Heart right ventricle (tissue), 16 donors: ENCODE data around the gene MTOR. TPM values are rescaled to one million over a fixed set of nuclear protein-coding genes. Genes with fewer than 3 reads are reported as not detected.

Experiments
- ATAC-seq, 8 donors: fragments of 200-7000 bp; cut with Tn5 transposase; one replicate each; pipeline ENCODE4 v1.9.1; 2020; ENCODE audit warnings: mild to moderate bottlenecking in 8 of 8, moderate library complexity in 8 of 8, moderate number of reproducible peaks in 1 of 8
- DNase-seq, 2 donors: peaks; one replicate each; pipeline ENCODE4 v3.0.0-alpha.2; 2020
- H3K27ac ChIP-seq, 10 donors: fragments of 200-600 bp; sonication (generic) in 2 of 10; one replicate each; pipeline versions ENCODE4 v1.5.0 to v1.8.0; 2020 to 2022; ENCODE audit warnings: mild to moderate bottlenecking in 3 of 10
- H3K27me3 ChIP-seq, 7 donors: fragments of 200-600 bp; one replicate each; pipeline ENCODE4 v1.8.0; 2021 to 2022; ENCODE audit warnings: mild to moderate bottlenecking in 2 of 7
- H3K36me3 ChIP-seq, 9 donors: fragments of 200-600 bp; sonication (generic) in 1 of 9; one replicate each; pipeline versions ENCODE4 v1.5.0 to v1.8.0; 2020 to 2022; ENCODE audit warnings: mild to moderate bottlenecking in 2 of 9
- H3K4me1 ChIP-seq, 9 donors: fragments of 200-600 bp; sonication (generic) in 1 of 9; one replicate each; pipeline versions ENCODE4 v1.5.0 to v1.8.0; 2020 to 2022; ENCODE audit warnings: mild to moderate bottlenecking in 4 of 9
- H3K4me3 ChIP-seq, 10 donors: fragments of 200-600 bp; sonication (generic) in 2 of 10; one replicate each; pipeline versions ENCODE4 v1.5.0 to v1.8.0; 2020 to 2022; ENCODE audit warnings: mild to moderate bottlenecking in 7 of 10, moderate library complexity in 2 of 10
- H3K9me3 ChIP-seq, 11 donors: fragments of 200-600 bp in 10 of 11; sonication (generic) in 2 of 11; one replicate each; pipeline versions ENCODE4 v1.5.0 to v1.8.0; 2013 to 2022; ENCODE audit warnings: mild to moderate bottlenecking in 2 of 11, control low read depth in 1 of 11, moderate library complexity in 1 of 11
- WGBS, 2 donors: extraction: QIAGEN DNeasy Blood & Tissue Kit; methylation state at CpG; one replicate each; pipeline ENCODE4 v1.1.7; 2013; ENCODE audit warnings: inconsistent platforms in 1 of 2; 5-methylcytosine and 5-hydroxymethylcytosine counted together
- intact Hi-C, 10 donors: fragments of 100-400 bp; cut with DNase I; formaldehyde crosslinking; loops; one replicate each; pipeline versions ENCODE4 v1.11.1 to v1.14.2; 2022
- polyA plus RNA-seq, 2 donors: library from polyadenylated mRNA; stranded (reverse); fragments of 200-250 nt; gene quantifications; one replicate each; pipeline ENCODE4 v1.2.3, GENCODE V29; 2013
- total RNA-seq, 10 donors: library from RNA; stranded (reverse); fragmentation: NEBNext Ultra II Directional in 3 of 10; extraction: Animal tissue kit (Norgen Biotek cat#: 25700) in 3 of 10; gene quantifications; one replicate each; pipeline versions ENCODE4 v1.2.1 to v1.2.4, GENCODE V29; 2021 to 2023
- TF ChIP-seq, protein P1 (sequence below), 9 donors: fragments of 200-600 bp; sonication (generic) in 2 of 9; IDR thresholded peaks; one replicate each; pipeline versions ENCODE4 v1.5.0 to v1.8.0; 2021 to 2022; ENCODE audit warnings: antibody characterized with exemption in 9 of 9, mild to moderate bottlenecking in 5 of 9, moderate library complexity in 1 of 9
- donor health status: Arrhythmogenic right ventricular cardiomyopathy.
- donor health status: ischemic (EF 13 %, LVEDD 7.1; RV severe dilation, severe dysfunction).
- donor health status: healthy with polysubstance abuse.
- donor health status: DM: no; HTN: yes; CAD: no.
- donor health status: DM: no; HTN: no; CAD: no.
- donor health status: ischemic (EF 25% LVEDD 6.9; RV normal size, moderate dysfunction).
- donor health status: ischemic (EF 25% LVEDD 5.7; RV mildly dilated, moderate dysfunction).
- donor health status: healthy.
- donor health status: DM: yes; HTN: yes; CAD: no.
- donor health status: Ischemic cardiomyopathy.
- donor health status: ischemic (EF 35%, LVEDD 5.7; RV mildly dilated, moderate dysfunction).
- donor health status: nonischemic (EF 11% LVEDD 7.7; RV severe dilation, severe dysfunction).
- donor health status: DM: yes; HTN: yes; CAD: no.
- donor health status: PGD.
- donor health status: ischemic (EF 29% LVEDD 5.4; RV normal size, mild dysfunction).
- donor health status: nonischemic (EF 23%, LVEDD 6.1; RV moderate dilation, normal function).

The MTOR gene
- total and polyA plus RNA-seq, 12 donors: 18.7 to 42.7 (median 36.3) TPM

DNA sequence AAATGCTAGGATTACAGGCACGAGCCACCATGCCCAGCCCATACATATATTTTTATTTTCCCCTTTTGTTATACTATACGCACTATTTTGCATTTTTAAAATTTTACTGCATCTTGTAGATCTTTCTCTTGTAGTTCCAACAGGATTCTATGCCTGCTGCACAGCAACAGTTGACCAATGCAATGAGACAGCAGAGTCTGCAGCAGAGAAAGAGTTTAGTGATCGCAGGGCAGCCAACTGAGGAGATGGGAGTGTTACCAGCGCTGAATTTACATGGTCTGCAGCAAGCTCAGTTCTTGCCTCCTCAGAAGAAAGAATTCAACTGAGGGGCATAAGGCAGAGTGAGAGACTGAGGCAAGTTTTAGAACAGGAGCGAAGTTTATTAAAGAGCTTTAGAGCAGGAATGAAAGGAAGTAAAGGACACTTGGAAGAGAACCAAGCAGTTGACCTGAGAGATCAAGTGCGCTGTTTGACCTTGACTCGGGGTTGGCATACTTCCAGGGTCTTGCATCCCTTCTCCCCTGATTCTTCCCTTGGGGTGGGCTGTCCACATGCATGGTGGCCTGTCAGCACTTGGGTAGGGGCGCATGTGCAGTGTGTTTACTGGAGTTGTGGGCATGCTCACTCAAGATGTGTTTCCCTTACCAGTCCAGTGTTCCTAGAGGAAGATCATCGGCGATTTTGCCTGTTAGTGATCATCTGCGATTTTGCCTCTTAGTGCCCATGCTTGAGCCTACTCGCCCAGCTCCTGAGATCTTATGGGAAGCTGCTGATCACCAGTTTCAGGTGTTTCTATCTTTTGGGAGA, 4.1 kb upstream of the MTOR start:
- intact Hi-C loops: no loop called here
- 80 to 81% methylated on average over 12 of the region's 12 CpGs for WGBS, 2 donors
- H3K36me3 ChIP-seq: no peaks in the 10 kb centered on the region

DNA sequence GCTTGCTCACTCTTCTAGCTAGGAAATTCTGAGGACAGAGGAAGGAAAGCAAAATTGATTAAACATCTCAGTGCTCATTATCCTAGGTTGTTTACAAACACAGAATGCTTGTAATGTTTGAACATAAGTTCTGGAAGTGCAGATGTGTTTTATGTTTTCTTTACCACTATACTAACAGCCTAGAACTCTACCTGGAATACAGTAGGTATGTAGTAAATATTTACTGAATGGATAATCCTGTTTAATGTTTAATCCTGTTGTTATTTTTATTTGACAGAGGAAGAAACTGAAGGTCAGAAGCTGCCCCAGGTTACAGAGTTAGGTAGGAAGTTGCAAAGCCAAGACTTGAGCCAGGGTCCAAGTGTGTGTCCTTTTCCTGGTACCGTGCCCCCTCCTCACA, 6.1 kb downstream of the MTOR start:
- intact Hi-C loops: no loop called here
- TF ChIP-seq, protein P1, sequence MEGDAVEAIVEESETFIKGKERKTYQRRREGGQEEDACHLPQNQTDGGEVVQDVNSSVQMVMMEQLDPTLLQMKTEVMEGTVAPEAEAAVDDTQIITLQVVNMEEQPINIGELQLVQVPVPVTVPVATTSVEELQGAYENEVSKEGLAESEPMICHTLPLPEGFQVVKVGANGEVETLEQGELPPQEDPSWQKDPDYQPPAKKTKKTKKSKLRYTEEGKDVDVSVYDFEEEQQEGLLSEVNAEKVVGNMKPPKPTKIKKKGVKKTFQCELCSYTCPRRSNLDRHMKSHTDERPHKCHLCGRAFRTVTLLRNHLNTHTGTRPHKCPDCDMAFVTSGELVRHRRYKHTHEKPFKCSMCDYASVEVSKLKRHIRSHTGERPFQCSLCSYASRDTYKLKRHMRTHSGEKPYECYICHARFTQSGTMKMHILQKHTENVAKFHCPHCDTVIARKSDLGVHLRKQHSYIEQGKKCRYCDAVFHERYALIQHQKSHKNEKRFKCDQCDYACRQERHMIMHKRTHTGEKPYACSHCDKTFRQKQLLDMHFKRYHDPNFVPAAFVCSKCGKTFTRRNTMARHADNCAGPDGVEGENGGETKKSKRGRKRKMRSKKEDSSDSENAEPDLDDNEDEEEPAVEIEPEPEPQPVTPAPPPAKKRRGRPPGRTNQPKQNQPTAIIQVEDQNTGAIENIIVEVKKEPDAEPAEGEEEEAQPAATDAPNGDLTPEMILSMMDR (IDR thresholded peaks at IDR 0.05): no peak
- Histone ChIP-seq H3K27ac (no peak overlapping the region), H3K4me3 (no peak overlapping the region), H3K36me3 (peaks cover 4 to 85% (median 75%) of the 10 kb centered on the region in 9 donors), H3K9me3 (no peaks in the 10 kb centered on the region), H3K4me1 (peaks cover 0 to 14% (median 7%) of the 10 kb centered on the region in 9 donors), H3K27me3 (no peaks in the 10 kb centered on the region)
- ATAC-seq (no peak), DNase-seq (no peak)
- 90 to 91% methylated on average over 1 of the region's 1 CpG for WGBS, 2 donors

More for the DNA sequence above, 4.1 kb upstream of the MTOR start:
- Histone ChIP-seq H3K9me3 (no peaks in the 10 kb centered on the region), H3K4me3 (no peak overlapping the region), H3K4me1 (peaks cover 0 to 10% (median 4%) of the 10 kb centered on the region in 9 donors), H3K27me3 (no peaks in the 10 kb centered on the region), H3K27ac (no peak overlapping the region)
- TF ChIP-seq, protein P1 (IDR thresholded peaks at IDR 0.05): no peak
- DNase-seq (no peak), ATAC-seq (no peak)

DNA sequence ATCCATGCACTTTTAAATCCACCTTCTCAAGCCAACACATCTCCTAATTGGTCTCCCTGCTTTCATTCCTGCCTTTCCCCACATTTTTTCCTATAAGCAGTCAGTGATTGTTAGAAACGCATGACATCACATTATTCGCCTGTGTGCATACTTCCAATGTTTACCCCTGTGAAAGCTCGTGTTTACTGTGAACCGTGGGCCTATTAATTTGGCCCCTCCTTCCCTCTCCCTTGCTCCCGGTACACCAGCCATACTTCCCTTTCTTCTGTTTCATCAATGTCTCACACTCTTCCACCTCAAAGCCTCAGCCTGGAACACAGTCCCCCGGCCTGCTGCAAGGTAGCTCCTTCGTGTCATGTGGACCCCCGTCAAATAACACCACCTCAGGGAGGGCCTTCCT, 9.1 kb downstream of the MTOR start:
- DNase-seq (no peak), ATAC-seq (no peak)
- WGBS, 2 donors: 89 to 92% methylated on average over 8 of the region's 8 CpGs
- Histone ChIP-seq H3K27me3 (no peaks in the 10 kb centered on the region), H3K27ac (no peak overlapping the region), H3K9me3 (no peaks in the 10 kb centered on the region), H3K4me3 (no peak overlapping the region), H3K36me3 (peaks cover 2 to 91% (median 70%) of the 10 kb centered on the region in 9 donors), H3K4me1 (no peaks in the 10 kb centered on the region)
- TF ChIP-seq, protein P1 (IDR thresholded peaks at IDR 0.05): no peak
- intact Hi-C loops: no loop called here

DNA sequence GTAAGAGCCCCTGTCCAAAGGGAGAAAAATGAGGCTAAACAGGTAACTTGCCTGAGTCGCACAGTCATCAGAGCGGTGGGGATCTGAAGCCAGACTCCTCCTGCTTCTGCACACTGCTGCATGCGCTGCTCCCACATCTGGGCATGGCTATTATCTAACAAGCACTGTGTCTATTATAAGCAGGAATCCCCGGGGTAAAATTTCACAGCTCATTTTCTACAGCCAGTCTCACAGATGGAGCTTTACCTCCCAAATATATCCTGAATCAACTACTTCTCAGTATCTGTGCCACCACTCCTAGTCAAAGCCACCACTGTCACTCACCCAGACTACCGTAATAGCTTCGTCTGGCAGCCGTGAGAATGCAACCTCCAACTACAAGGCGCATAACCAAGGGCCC, 9.8 kb downstream of the MTOR start:
- H3K27me3 ChIP-seq: no peaks in the 10 kb centered on the region
- intact Hi-C loops: no loop called here
- peaks cover 0 to 91% (median 69%) of the 10 kb centered on the region in 9 donors for H3K36me3 ChIP-seq
- H3K9me3 ChIP-seq: no peaks in the 10 kb centered on the region
- TF ChIP-seq, protein P1 (IDR thresholded peaks at IDR 0.05): no peak
- WGBS, 2 donors: 94 to 96% methylated on average over 8 of the region's 8 CpGs
- no peak overlapping the region for H3K4me3 ChIP-seq
- no peak for DNase-seq
- H3K27ac ChIP-seq: no peak overlapping the region
- no peak for ATAC-seq
- H3K4me1 ChIP-seq: no peaks in the 10 kb centered on the region
